ENCODE results near the gene CBX2.

Gene CBX2

GRCh38 chr17:79824234-79824633 is 46.3 kb downstream of the CBX2 start:
- in situ Hi-C loops (cut with MboI; ENCODE audit: low sequenced_read_pairs, unreplicated experiment) = no loop called here
- TF ChIP-seq CTCF (IDR thresholded peaks at IDR 0.05; ENCODE audit: borderline replicate concordance, control extremely low read depth, extremely low read depth, insufficient read depth, missing control alignments) = no peak
- DNase-seq (ENCODE audit: low spot score) = no peak

- no peak for DNase-seq (ENCODE audit: low spot score)
- in situ Hi-C loops (cut with MboI; ENCODE audit: low sequenced_read_pairs, unreplicated experiment) = no loop called here
- TF ChIP-seq CTCF (IDR thresholded peaks at IDR 0.05; ENCODE audit: borderline replicate concordance, control extremely low read depth, extremely low read depth, insufficient read depth, missing control alignments) = no peak
Observed at GRCh38 chr17:79824893-79825579, 47.1 kb downstream of the CBX2 start.

- no peak for TF ChIP-seq CTCF (IDR thresholded peaks at IDR 0.05; ENCODE audit: borderline replicate concordance, control extremely low read depth, extremely low read depth, insufficient read depth, missing control alignments)
- in situ Hi-C loops (cut with MboI; ENCODE audit: low sequenced_read_pairs, unreplicated experiment) = no loop called here
- no peak for DNase-seq (ENCODE audit: low spot score)
Observed at GRCh38 chr17:79825580-79825921, 47.6 kb downstream of the CBX2 start.

GRCh38 chr17:79826204-79826680 is 48.3 kb downstream of the CBX2 start:
- DNase-seq (ENCODE audit: low spot score) = no peak
- no peak for TF ChIP-seq CTCF (IDR thresholded peaks at IDR 0.05; ENCODE audit: borderline replicate concordance, control extremely low read depth, extremely low read depth, insufficient read depth, missing control alignments)
- in situ Hi-C loops (cut with MboI; ENCODE audit: low sequenced_read_pairs, unreplicated experiment) = no loop called here

GRCh38 chr17:79826841-79827578 is 49.1 kb downstream of the CBX2 start:
- in situ Hi-C loops (cut with MboI; ENCODE audit: low sequenced_read_pairs, unreplicated experiment) = no loop called here
- TF ChIP-seq CTCF (IDR thresholded peaks at IDR 0.05; ENCODE audit: borderline replicate concordance, control extremely low read depth, extremely low read depth, insufficient read depth, missing control alignments) = no peak
- no peak for DNase-seq (ENCODE audit: low spot score)

- no peak for DNase-seq (ENCODE audit: low spot score)
- in situ Hi-C loops (cut with MboI; ENCODE audit: low sequenced_read_pairs, unreplicated experiment) = no loop called here
- TF ChIP-seq CTCF (IDR thresholded peaks at IDR 0.05; ENCODE audit: borderline replicate concordance, control extremely low read depth, extremely low read depth, insufficient read depth, missing control alignments) = no peak
Observed at GRCh38 chr17:79829004-79829403, 51.1 kb downstream of the CBX2 start.

All from GM13976 (cell line).